HepG2 (cell line): ENCODE results near the gene BTBD8. TPM values are rescaled to one million over a fixed set of nuclear protein-coding genes. Genes with fewer than 3 reads are reported as not detected.

Source experiments
- ATAC-seq: fragments of 200-7000 bp; cut with Tn5 transposase; 3 replicates; pipeline ENCODE4 v1.9.1; 2020; ENCODE audit warnings: mild to moderate bottlenecking, moderate library complexity
- BruUV-seq: library from RNA; stranded (reverse); fragments of 400-500 nt; replicated peaks from 2 replicates; lab custom pipeline; 2021; lab: Mats Ljungman, UMichigan
- CTCF ChIA-PET: fragments of 300-600 bp; formaldehyde crosslinking; extraction: SDS; loops from one replicate; lab custom pipeline; 2021; ENCODE audit warnings: low total read pairs, inconsistent platforms, low intra/inter-chr PET ratio; lab: Yijun Ruan, JAX
- POLR2A ChIA-PET: fragments of 350-600 bp; sonication (Branson Sonifier 250); formaldehyde crosslinking; loops from one replicate; lab custom pipeline; 2020; ENCODE audit warnings: antibody characterized with exemption, inconsistent platforms; lab: Yijun Ruan, JAX
- DNase-seq: peaks from one replicate; pipeline ENCODE4 v3.0.0-alpha.2; 2015; ENCODE audit warnings: low spot score
- FAIRE-seq: peaks from 3 replicates; lab custom pipeline; 2011; peaks lifted over from hg19 to GRCh38; lab: Jason Lieb, UNC
- H2AFZ ChIP-seq: one replicate; pipeline ENCODE4 v1.6.1; 2011; ENCODE audit warnings: low read length, inconsistent platforms
- H3K27ac ChIP-seq: fragments of 300-600 bp; 3 replicates; pipeline ENCODE4 v1.8.0; 2011; ENCODE audit warnings: mixed run types, mild to moderate bottlenecking, mixed read lengths, low read length, inconsistent platforms; ENCODE audit not compliant: insufficient read depth; ENCODE audit errors: extremely low read length
- H3K27me3 ChIP-seq, 2 experiments: fragments of 200-600 bp in 1 of 2; 2 replicates in 1 of 2; 3 replicates in 1 of 2; pipeline versions ENCODE4 v1.6.0 to v1.8.0; 2011; ENCODE audit warnings: low read length in 2 of 2, mild to moderate bottlenecking in 2 of 2, moderate library complexity in 2 of 2, inconsistent platforms in 1 of 2; ENCODE audit not compliant: insufficient read depth in 2 of 2, control insufficient read depth in 1 of 2
- H3K36me3 ChIP-seq, 2 experiments: fragments of 200-600 bp in 1 of 2; replicated peaks in 1 of 2; 2 replicates in 1 of 2; 3 replicates in 1 of 2; pipeline versions ENCODE4 v1.5.1 to v1.8.0; 2011; ENCODE audit warnings: low read length in 2 of 2, inconsistent platforms in 1 of 2; ENCODE audit not compliant: insufficient read depth in 2 of 2, control insufficient read depth in 1 of 2
- H3K4me1 ChIP-seq: 2 replicates; pipeline ENCODE4 v1.5.1; 2012; ENCODE audit warnings: low read length, inconsistent platforms; ENCODE audit not compliant: insufficient read depth
- H3K4me2 ChIP-seq: 2 replicates; pipeline ENCODE4 v1.6.0; 2011; ENCODE audit warnings: low read depth, low read length, inconsistent platforms
- H3K4me3 ChIP-seq, 3 experiments: fragments of 200-600 bp in 1 of 3; sonication (generic), shearing (Covaris generic) in 1 of 3; replicated peaks in 1 of 3; 2 replicates each; pipeline ENCODE4 v1.5.1; 2011 to 2016; ENCODE audit warnings: low read length in 3 of 3, inconsistent platforms in 2 of 3, low read depth in 2 of 3, mild to moderate bottlenecking in 2 of 3, control low read depth in 1 of 3, mixed read lengths in 1 of 3; ENCODE audit not compliant: insufficient read depth in 1 of 3
- H3K79me2 ChIP-seq: one replicate; pipeline ENCODE4 v1.6.1; 2011; ENCODE audit warnings: low read length, inconsistent platforms; ENCODE audit not compliant: insufficient read depth
- H3K9ac ChIP-seq: 2 replicates; pipeline ENCODE4 v1.6.0; 2011; ENCODE audit warnings: mild to moderate bottlenecking, low read depth, low read length, inconsistent platforms; ENCODE audit not compliant: insufficient read depth
- H3K9me3 ChIP-seq: 2 replicates; pipeline ENCODE4 v1.5.1; 2012; ENCODE audit warnings: mild to moderate bottlenecking, low read length
- H4K20me1 ChIP-seq: 2 replicates; pipeline ENCODE4 v1.6.0; 2011; ENCODE audit warnings: inconsistent platforms, mild to moderate bottlenecking, low read length, moderate library complexity; ENCODE audit not compliant: insufficient read depth
- ATAD3A ChIP-seq: sonication (generic); formaldehyde crosslinking; IDR thresholded peaks from 2 replicates; pipeline ENCODE4 v1.4.0; 2020; ENCODE audit warnings: missing genetic modification reagents
- FOXA3 ChIP-seq: IDR thresholded peaks from 2 replicates; pipeline ENCODE4 v1.6.1; 2016; ENCODE audit warnings: missing genetic modification reagents, missing compliant biosample characterization
- KAT8 ChIP-seq: IDR thresholded peaks from 2 replicates; pipeline ENCODE4 v1.6.1; 2016; ENCODE audit warnings: missing genetic modification reagents, missing compliant biosample characterization
- MED8 ChIP-seq: sonication (generic); formaldehyde crosslinking; IDR thresholded peaks from 2 replicates; pipeline ENCODE4 v1.8.1; 2023; ENCODE audit warnings: mild to moderate bottlenecking, missing genetic modification reagents; ENCODE audit not compliant: insufficient replicate concordance
- PAWR ChIP-seq: sonication (generic); formaldehyde crosslinking; IDR thresholded peaks from 2 replicates; pipeline ENCODE4 v1.4.0; 2020; ENCODE audit warnings: missing genetic modification reagents, mild to moderate bottlenecking, borderline replicate concordance
- POLR2AphosphoS5 ChIP-seq: IDR thresholded peaks from 2 replicates; pipeline ENCODE4 v1.6.1; 2012; ENCODE audit warnings: low read depth, low read length
- SIN3A ChIP-seq: IDR thresholded peaks from 2 replicates; pipeline ENCODE4 v1.6.1; 2011; ENCODE audit warnings: low read depth, mild to moderate bottlenecking, control low read depth, low read length, borderline replicate concordance
- SMC3 ChIP-seq: IDR thresholded peaks from 2 replicates; pipeline ENCODE4 v1.6.1; 2011; ENCODE audit warnings: low read length, improper control_type of control experiment
- THRA ChIP-seq: sonication (generic); formaldehyde crosslinking; IDR thresholded peaks from 2 replicates; pipeline ENCODE4 v1.4.0; 2020; ENCODE audit warnings: missing genetic modification reagents, borderline replicate concordance
- ZBTB1 ChIP-seq: sonication (generic); formaldehyde crosslinking; IDR thresholded peaks from 2 replicates; pipeline ENCODE4 v1.4.0; 2020; ENCODE audit warnings: missing genetic modification reagents, borderline replicate concordance
- ZNF274 ChIP-seq: sonication (generic); formaldehyde crosslinking; IDR thresholded peaks from 2 replicates; pipeline ENCODE4 v1.5.1; 2020; ENCODE audit warnings: mild to moderate bottlenecking, missing genetic modification reagents
- ZNF281 ChIP-seq: sonication (generic); formaldehyde crosslinking; IDR thresholded peaks from 2 replicates; pipeline ENCODE4 v1.4.0; 2020; ENCODE audit warnings: missing genetic modification reagents, borderline replicate concordance
- ZNF383 ChIP-seq: sonication (generic); formaldehyde crosslinking; IDR thresholded peaks from 2 replicates; pipeline ENCODE4 v1.4.0; 2020; ENCODE audit warnings: missing genetic modification reagents, mild to moderate bottlenecking, borderline replicate concordance
- ZNF430 ChIP-seq: sonication (generic); formaldehyde crosslinking; IDR thresholded peaks from 2 replicates; pipeline ENCODE4 v1.9.0; 2021; ENCODE audit warnings: mild to moderate bottlenecking, missing genetic modification reagents
- ZNF484 ChIP-seq: sonication (generic); formaldehyde crosslinking; IDR thresholded peaks from 2 replicates; pipeline ENCODE4 v1.5.1; 2020; ENCODE audit warnings: mild to moderate bottlenecking, low read depth, missing genetic modification reagents, borderline replicate concordance
- ZNF569 ChIP-seq: sonication (generic); formaldehyde crosslinking; IDR thresholded peaks from 2 replicates; pipeline ENCODE4 v1.5.0; 2020; ENCODE audit warnings: mild to moderate bottlenecking, missing genetic modification reagents, moderate library complexity, borderline replicate concordance
- ZNF619 ChIP-seq: sonication (generic); formaldehyde crosslinking; IDR thresholded peaks from 2 replicates; pipeline ENCODE4 v1.4.0; 2020; ENCODE audit warnings: mild to moderate bottlenecking, missing genetic modification reagents
- ZNF652 ChIP-seq: IDR thresholded peaks from 2 replicates; pipeline ENCODE4 v1.6.1; 2016; ENCODE audit warnings: low read depth, borderline replicate concordance
- ZNF883 ChIP-seq: sonication (generic); formaldehyde crosslinking; IDR thresholded peaks from 2 replicates; pipeline ENCODE4 v1.5.1; 2020; ENCODE audit warnings: mild to moderate bottlenecking, missing genetic modification reagents; ENCODE audit errors: not compliant biosample characterization
- ZSCAN9 ChIP-seq: IDR thresholded peaks from 2 replicates; pipeline ENCODE4 v1.6.1; 2016; ENCODE audit warnings: borderline replicate concordance
- WGBS: methylation state at CpG from one replicate; pipeline ENCODE4 v1.1.6; 2017; ENCODE audit warnings: low lambda C conversion rate; 5-methylcytosine and 5-hydroxymethylcytosine counted together
- in situ Hi-C: cut with HindIII; loops from 2 replicates; pipeline ENCODE4 v1.10.0; 2017; ENCODE audit warnings: low pct_unique_long_range_greater_than_20kb; ENCODE audit not compliant: extremely low pct_ligation_motif_present
- intact Hi-C: fragments of 100-400 bp; cut with micrococcal nuclease; formaldehyde crosslinking; loops from one replicate; pipeline ENCODE4 v1.10.0; 2022; ENCODE audit not compliant: unreplicated experiment
- polyA plus RNA-seq, 8 experiments: library from polyadenylated mRNA; depleted of rRNA in 3 of 8; stranded (reverse) in 7 of 8; unstranded in 1 of 8; fragments of >200 nt; fragmentation: Illumina TruSeq in 4 of 8; extraction: Trizol in 4 of 8; gene quantifications; 2 replicates each; pipeline versions ENCODE4 v1.2.1 to v1.2.3, GENCODE V29; 2011 to 2016; ENCODE audit warnings: low read depth in 4 of 8, missing spikeins in 1 of 8, mixed read lengths in 1 of 8; ENCODE audit not compliant: insufficient read depth in 1 of 8
- total RNA-seq, 5 experiments: library from RNA; depleted of rRNA; stranded (reverse); fragments of >200 nt; fragmentation: Illumina TruSeq; extraction: Trizol; gene quantifications; 2 replicates each; pipeline ENCODE4 v1.2.3, GENCODE V29; 2016; ENCODE audit warnings: low read depth in 1 of 5

The BTBD8 gene
- total and polyA plus RNA-seq, 2 of the 13 experiments (the other 11 are each of a cell fraction or from before 2014, with no cell fraction given): 0.41 to 1.8 TPM

GRCh38 chr1:92169214-92170005 lies 89.3 kb downstream of the BTBD8 start:
- H3K27me3 ChIP-seq: no peaks in the 10 kb centered on the region
- no peaks in the 10 kb centered on the region for H3K36me3 ChIP-seq
- no peak overlapping the region for H3K9ac ChIP-seq
- in situ Hi-C loops: no loop called here
- no TSS peak for BruUV-seq
- H3K79me2 ChIP-seq: no peaks in the 10 kb centered on the region
- no peaks in the 10 kb centered on the region for H3K4me1 ChIP-seq
- H2AFZ ChIP-seq: no peak overlapping the region
- FAIRE-seq (no peak), ATAC-seq (no peak), DNase-seq (no peak)
- H3K4me3 ChIP-seq: no peak overlapping the region
- TF ChIP-seq KAT8 (CRISPR knock-in tag): no peak
- no peak for TF ChIP-seq ATAD3A (CRISPR knock-in tag)
- no peak for TF ChIP-seq MED8 (CRISPR knock-in tag)
- no peak for TF ChIP-seq ZNF274 (CRISPR knock-in tag)
- no peak for TF ChIP-seq THRA (CRISPR knock-in tag)
- no peak for TF ChIP-seq ZSCAN9 (CRISPR knock-in tag)
- TF ChIP-seq PAWR (CRISPR knock-in tag): no peak
- TF ChIP-seq ZNF484: no peak
- TF ChIP-seq ZNF883 (CRISPR knock-in tag): no peak
- TF ChIP-seq SIN3A: no peak
- no peak for TF ChIP-seq ZNF383 (CRISPR knock-in tag)
- no peak for TF ChIP-seq ZNF569 (CRISPR knock-in tag)
- no peak for TF ChIP-seq SMC3
- no peak for TF ChIP-seq FOXA3 (CRISPR knock-in tag)
- TF ChIP-seq ZBTB1 (CRISPR knock-in tag): no peak
- TF ChIP-seq POLR2AphosphoS5: no peak
- TF ChIP-seq ZNF430 (CRISPR knock-in tag): no peak
- no peak for TF ChIP-seq ZNF652 (CRISPR knock-in tag)
- TF ChIP-seq ZNF619: no peak
- no peak for TF ChIP-seq ZNF281 (CRISPR knock-in tag)
- WGBS: 82% methylated on average over 2 of the region's 2 CpGs
- ChIA-PET POLR2A (no interaction called here), CTCF (no interaction called here)
- H3K27ac ChIP-seq: no peak overlapping the region
- no peaks in the 10 kb centered on the region for H4K20me1 ChIP-seq
- intact Hi-C loops: no loop called here
- no peaks in the 10 kb centered on the region for H3K9me3 ChIP-seq
- no peak overlapping the region for H3K4me2 ChIP-seq
